ENCODE data around the gene E2F6.

Gene E2F6

DNA sequence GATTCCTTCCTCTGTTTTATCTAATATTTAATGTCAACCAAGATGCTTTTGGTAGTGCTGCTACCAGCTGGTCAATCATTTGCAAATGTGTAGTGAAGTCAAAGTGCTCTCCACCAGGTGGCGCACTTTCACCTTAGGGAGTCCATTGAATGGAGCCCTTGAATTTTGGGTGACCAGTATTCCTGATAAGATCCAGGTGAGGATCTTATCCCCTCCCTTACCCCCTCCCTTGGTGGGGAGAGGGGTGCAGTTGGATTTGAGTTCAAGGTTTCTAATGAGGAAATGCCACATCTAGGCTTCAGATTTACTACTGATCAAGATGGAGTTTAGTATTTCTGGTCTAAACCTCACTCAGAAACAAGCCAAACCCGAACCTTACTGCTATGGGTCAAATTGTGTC lies 12.0 kb upstream of the E2F6 start:
- ATAC-seq (ENCODE audit: insufficient read depth, low read depth) = peak; percentile 93
- no peak for TF ChIP-seq EZH2 (IDR thresholded peaks at IDR 0.05; ENCODE audit: borderline replicate concordance, low read depth, low read length, severe bottlenecking)
- peak; percentile 91 for TF ChIP-seq CTCF (IDR thresholded peaks at IDR 0.05; ENCODE audit: borderline replicate concordance, extremely low read depth, low read length, poor library complexity, severe bottlenecking)
- no peak overlapping the region for H3K4me3 ChIP-seq (ENCODE audit: low read depth in 1 of 2, low read length in 2 of 2)
- no peaks in the 10 kb centered on the region for H3K36me3 ChIP-seq (ENCODE audit: insufficient read depth, low read length)
- H3K9ac ChIP-seq (ENCODE audit: low read depth, low read length) = no peak overlapping the region
- no peaks in the 10 kb centered on the region for H3K27me3 ChIP-seq (ENCODE audit: insufficient read depth, low read length, poor library complexity)
- H3K9me3 ChIP-seq (ENCODE audit: insufficient read depth, low read length, severe bottlenecking) = no peaks in the 10 kb centered on the region
- 0 out of 2 replicates have a peak, but pooled peaks cover 2% of the 10 kb centered on the region for H4K20me1 ChIP-seq (ENCODE audit: insufficient read depth, low read length)
- peak; percentile 81 for DNase-seq
- no peaks in the 10 kb centered on the region for H3K4me1 ChIP-seq (ENCODE audit: insufficient read depth, low read length)
- H2AFZ ChIP-seq (ENCODE audit: low read depth, low read length) = no peak overlapping the region
- no peak overlapping the region for H3K27ac ChIP-seq (ENCODE audit: low read length)
- H3K4me2 ChIP-seq (ENCODE audit: insufficient read depth, low read length) = no peak overlapping the region
- no peaks in the 10 kb centered on the region for H3K79me2 ChIP-seq (ENCODE audit: insufficient read depth, low read length)

DNA sequence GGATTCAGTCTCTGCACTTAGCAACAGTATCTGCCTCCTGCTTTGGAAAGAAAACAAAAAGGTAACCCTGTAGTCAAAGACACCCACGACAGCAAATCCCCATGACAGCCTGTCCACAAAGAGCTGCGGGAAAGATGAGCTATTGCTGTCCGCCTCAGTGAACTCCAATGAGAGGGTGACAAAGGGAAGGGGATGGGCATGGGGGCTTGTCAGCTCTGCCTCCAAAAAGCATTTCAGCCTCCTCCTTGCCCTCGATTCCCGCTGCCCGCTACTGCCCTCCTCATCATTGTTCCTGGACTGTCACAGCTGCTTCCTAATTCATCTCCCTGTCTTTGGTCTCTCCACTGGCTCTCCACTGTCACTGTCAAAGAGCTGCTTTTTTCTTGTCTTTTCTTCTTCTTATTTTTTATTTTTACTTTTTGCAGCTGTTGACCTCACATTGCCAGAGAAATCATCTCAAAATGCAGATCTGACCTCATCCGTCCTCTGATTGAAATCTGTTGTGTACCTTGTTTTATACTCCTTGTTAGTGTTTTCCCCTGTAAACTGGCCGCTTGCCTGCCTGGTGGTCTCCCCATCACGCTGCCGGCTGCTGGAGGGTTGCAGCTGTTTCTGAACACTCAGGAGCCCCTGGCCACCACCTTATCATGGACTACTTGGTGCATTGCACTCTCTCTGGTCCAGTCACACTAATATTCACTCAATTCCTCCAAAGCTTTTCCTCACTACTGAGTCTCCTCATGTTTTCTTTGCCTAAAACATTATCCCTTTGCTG lies 7.9 kb upstream of the E2F6 start:
- Histone ChIP-seq H3K9ac (ENCODE audit: low read depth, low read length) (no peak overlapping the region), H2AFZ (ENCODE audit: low read depth, low read length) (no peak overlapping the region), H3K27ac (ENCODE audit: low read length) (no peak overlapping the region), H3K9me3 (ENCODE audit: insufficient read depth, low read length, severe bottlenecking) (no peaks in the 10 kb centered on the region), H3K36me3 (ENCODE audit: insufficient read depth, low read length) (no peaks in the 10 kb centered on the region), H3K79me2 (ENCODE audit: insufficient read depth, low read length) (no peaks in the 10 kb centered on the region), H4K20me1 (ENCODE audit: insufficient read depth, low read length) (no peaks in the 10 kb centered on the region), H3K4me1 (ENCODE audit: insufficient read depth, low read length) (no peaks in the 10 kb centered on the region), H3K4me3 (ENCODE audit: low read depth in 1 of 2, low read length in 2 of 2) (no peak overlapping the region), H3K4me2 (ENCODE audit: insufficient read depth, low read length) (no peak overlapping the region), H3K27me3 (ENCODE audit: insufficient read depth, low read length, poor library complexity) (no peaks in the 10 kb centered on the region)
- no peak for ATAC-seq (ENCODE audit: insufficient read depth, low read depth)
- no peak for DNase-seq
- no peak for TF ChIP-seq EZH2 (IDR thresholded peaks at IDR 0.05; ENCODE audit: borderline replicate concordance, low read depth, low read length, severe bottlenecking)
- TF ChIP-seq CTCF (IDR thresholded peaks at IDR 0.05; ENCODE audit: borderline replicate concordance, extremely low read depth, low read length, poor library complexity, severe bottlenecking) = no peak

DNA sequence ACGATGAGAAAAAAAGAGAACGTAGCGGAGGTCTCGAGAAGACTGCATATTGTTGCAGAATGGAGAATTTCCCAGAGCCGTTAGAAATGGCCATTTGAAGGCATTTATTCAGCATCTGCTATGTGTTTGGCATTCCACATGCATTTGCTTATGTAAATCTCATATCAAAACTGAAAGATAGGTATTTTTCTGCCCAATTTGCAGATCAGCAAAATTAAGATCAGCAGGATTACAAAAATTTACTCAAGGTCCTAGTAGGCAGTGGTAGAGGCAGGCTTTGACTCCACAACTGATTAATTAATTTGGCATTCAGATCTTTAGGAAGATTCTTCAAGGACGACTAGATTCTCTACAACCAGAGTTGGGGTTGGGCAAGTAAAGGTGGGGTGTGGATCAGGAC lies 1.8 kb upstream of the E2F6 start:
- Histone ChIP-seq H3K9me3 (ENCODE audit: insufficient read depth, low read length, severe bottlenecking) (no peaks in the 10 kb centered on the region), H3K4me3 (ENCODE audit: low read depth in 1 of 2, low read length in 2 of 2) (no peak overlapping the region), H3K4me2 (ENCODE audit: insufficient read depth, low read length) (no peak overlapping the region), H3K36me3 (ENCODE audit: insufficient read depth, low read length) (peaks cover 12% of the 10 kb centered on the region), H2AFZ (ENCODE audit: low read depth, low read length) (no peak overlapping the region), H3K9ac (ENCODE audit: low read depth, low read length) (no peak overlapping the region), H3K27ac (ENCODE audit: low read length) (no peak overlapping the region), H3K79me2 (ENCODE audit: insufficient read depth, low read length) (peaks cover 43% of the 10 kb centered on the region), H4K20me1 (ENCODE audit: insufficient read depth, low read length) (peaks cover 3% of the 10 kb centered on the region; the same call in 1 of the 2 replicates), H3K4me1 (ENCODE audit: insufficient read depth, low read length) (peaks cover 40% of the 10 kb centered on the region), H3K27me3 (ENCODE audit: insufficient read depth, low read length, poor library complexity) (no peaks in the 10 kb centered on the region)
- TF ChIP-seq CTCF (IDR thresholded peaks at IDR 0.05; ENCODE audit: borderline replicate concordance, extremely low read depth, low read length, poor library complexity, severe bottlenecking) (no peak), EZH2 (IDR thresholded peaks at IDR 0.05; ENCODE audit: borderline replicate concordance, low read depth, low read length, severe bottlenecking) (no peak)
- DNase-seq = no peak
- no peak for ATAC-seq (ENCODE audit: insufficient read depth, low read depth)

All from DND-41 (cell line).